HG03558 (cell line): ENCODE results near the gene NRIP1.

Experiments
- ATAC-seq: cut with Tn5 transposase; IDR thresholded peaks from one replicate; pipeline ENCODE4 v1.9.1; 2021; ENCODE audit warnings: moderate number of reproducible peaks; ENCODE audit not compliant: unreplicated experiment; ENCODE audit errors: extremely low read depth

NRIP1 gene, protein sequence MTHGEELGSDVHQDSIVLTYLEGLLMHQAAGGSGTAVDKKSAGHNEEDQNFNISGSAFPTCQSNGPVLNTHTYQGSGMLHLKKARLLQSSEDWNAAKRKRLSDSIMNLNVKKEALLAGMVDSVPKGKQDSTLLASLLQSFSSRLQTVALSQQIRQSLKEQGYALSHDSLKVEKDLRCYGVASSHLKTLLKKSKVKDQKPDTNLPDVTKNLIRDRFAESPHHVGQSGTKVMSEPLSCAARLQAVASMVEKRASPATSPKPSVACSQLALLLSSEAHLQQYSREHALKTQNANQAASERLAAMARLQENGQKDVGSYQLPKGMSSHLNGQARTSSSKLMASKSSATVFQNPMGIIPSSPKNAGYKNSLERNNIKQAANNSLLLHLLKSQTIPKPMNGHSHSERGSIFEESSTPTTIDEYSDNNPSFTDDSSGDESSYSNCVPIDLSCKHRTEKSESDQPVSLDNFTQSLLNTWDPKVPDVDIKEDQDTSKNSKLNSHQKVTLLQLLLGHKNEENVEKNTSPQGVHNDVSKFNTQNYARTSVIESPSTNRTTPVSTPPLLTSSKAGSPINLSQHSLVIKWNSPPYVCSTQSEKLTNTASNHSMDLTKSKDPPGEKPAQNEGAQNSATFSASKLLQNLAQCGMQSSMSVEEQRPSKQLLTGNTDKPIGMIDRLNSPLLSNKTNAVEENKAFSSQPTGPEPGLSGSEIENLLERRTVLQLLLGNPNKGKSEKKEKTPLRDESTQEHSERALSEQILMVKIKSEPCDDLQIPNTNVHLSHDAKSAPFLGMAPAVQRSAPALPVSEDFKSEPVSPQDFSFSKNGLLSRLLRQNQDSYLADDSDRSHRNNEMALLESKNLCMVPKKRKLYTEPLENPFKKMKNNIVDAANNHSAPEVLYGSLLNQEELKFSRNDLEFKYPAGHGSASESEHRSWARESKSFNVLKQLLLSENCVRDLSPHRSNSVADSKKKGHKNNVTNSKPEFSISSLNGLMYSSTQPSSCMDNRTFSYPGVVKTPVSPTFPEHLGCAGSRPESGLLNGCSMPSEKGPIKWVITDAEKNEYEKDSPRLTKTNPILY (N-terminal part only)

DNA sequence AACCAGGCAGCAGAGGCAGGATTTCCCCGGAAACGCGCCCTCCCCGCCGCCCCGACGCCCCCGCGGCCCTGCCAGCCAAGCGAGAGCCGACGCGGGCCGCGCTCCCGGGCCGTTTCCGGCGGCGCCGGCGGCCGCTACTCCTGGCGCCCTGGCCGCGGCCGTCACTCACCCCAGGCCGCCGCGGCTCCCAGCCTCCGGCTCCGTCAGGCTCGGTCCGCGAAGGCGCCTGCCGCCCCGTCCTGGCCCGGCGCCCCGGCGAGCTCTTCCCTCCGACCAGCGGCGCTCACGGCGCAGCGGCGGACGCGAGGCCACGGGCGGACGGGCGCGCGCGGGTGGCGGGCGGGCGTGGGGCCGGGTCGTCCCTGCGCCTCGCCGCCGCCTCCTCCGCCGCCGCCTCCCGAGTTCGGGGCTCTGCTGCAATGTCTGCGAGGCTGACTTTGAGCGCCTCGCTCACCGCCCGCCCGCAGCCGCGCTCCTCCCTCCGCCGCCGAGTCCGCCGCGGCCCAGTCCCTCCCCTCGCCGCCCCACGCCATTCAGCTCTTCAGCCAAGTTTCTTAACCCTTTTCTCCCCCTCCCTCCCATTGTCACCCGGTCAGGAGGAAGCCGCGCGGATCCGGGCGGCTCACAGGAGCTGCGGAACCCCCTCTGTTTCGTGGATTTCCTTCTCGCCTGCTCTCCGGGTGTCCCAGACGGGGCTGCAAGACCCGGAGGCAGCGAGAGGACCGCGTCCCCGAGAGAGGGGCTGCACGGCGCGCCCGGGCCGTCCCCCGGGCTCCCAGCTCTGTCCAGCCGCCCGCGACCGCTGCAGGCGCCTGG lies at the start of gene NRIP1:
NRIP1 (minus strand) TSS at position 425 of the 816 bp plus-strand sequence. CDS start 96,808 bp downstream, outside the sequence.
- peak; percentile 45 for ATAC-seq

DNA sequence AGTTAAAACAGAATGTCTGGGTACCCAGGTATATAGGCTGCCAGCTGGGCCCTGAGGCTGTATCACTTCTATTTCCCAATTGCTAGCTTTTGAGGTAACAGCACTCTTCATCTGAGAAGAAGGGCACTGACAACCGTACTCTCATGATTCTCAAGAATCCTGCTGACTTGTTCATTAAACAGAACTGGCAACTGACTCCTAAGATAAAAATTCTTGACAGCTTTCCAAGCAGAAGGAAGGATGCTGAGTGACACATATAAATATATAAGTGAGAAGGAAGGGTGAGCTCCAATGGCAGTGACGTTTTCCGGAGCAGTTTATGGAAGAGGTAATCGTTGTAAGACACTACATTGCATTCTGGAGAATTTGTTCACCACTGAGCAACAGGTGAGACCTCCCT lies 48.1 kb upstream of the NRIP1 start:
- no peak for ATAC-seq

DNA sequence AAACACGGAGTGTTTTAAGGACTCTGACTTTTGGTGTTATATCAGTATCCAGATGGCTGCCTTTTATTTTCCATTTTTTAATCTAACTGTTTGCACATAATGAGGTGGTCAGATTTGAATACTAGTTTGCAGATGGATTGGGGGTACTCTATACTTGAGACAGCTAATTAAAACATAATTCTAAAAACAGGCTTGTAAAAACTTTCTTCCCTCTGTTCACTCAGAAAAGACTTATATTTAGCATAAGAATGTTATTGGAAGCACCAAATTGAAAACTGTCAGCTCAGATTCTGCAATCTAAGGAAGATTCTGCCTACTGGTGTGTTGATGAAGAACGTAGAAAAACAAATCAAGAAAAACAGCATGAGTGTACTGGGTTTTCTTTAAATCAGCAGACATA lies 44.0 kb upstream of the NRIP1 start:
- no peak for ATAC-seq

DNA sequence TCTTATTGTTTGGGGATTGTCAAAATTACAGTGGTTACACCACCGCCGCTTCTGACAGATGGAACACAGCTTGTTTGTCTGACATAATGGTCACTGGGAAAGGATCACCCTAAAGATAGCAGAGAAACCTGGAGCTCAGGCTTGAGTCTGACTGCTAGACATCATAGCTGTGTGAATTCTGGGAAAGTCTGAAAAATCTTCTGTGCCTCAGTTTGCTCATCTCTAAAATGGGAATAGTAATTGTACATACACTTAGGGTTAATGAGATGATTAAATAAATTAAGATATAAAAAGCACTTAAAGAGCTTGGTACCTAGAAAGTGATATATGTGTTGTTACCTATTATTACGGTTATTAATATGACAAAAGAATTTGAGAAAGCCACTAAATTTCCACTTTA lies 39.7 kb upstream of the NRIP1 start:
- no peak for ATAC-seq

DNA sequence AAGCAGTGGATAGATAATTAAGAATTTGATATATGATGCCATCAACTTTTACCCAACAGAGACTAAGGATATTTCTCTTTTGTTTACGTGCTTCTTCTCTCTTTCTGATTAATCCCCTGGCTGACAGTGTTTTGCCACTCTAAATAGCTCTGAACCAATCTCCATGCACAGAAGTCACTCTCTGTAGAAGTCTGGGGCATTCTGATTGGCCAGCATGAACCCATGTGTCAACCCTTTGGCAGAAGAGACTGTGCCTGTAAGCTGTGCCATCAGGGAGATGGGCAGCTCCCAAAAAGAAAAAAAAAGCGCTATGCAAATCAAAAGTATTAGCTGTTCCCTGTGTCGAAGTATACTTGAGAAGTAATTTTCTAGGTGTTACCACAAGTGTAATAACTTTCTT lies 34.1 kb upstream of the NRIP1 start:
- ATAC-seq: no peak

DNA sequence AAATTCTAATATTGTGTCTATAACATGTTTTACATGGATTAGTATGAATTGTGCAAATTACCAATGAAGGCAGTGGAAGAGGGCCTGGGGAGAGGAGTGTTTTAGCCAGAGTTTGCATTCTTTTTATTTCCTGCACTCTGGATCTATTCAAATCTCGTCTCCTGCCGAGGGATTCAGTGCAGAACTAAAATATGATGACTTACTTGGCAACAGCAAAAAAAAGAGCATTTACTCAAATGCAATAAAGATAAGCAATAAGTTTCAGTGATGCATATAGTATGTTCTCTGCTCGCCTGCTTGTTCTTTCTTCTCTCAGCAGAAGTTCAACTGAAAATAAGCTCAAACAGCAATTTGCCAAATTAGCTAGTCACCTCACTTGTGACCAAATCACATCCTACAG lies 33.4 kb upstream of the NRIP1 start:
- no peak for ATAC-seq

DNA sequence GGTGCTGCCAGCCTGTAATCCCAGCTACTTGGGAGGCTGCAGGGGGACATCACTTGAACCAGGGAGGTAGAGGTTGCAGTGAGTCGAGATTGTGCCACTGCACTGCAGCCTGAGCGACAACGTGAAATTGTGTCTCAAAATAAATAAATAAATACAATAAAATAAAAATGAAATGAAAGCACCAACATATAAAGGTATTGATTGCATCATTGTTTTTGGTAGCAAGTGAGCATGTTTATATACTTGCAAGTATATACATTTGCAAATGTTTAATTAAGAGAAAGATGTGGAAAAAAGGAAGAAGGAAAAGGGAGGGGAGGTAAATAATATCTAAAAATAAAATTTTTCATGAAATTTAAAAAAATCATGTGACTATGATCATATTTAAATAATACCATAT lies 32.8 kb upstream of the NRIP1 start:
- no peak for ATAC-seq

DNA sequence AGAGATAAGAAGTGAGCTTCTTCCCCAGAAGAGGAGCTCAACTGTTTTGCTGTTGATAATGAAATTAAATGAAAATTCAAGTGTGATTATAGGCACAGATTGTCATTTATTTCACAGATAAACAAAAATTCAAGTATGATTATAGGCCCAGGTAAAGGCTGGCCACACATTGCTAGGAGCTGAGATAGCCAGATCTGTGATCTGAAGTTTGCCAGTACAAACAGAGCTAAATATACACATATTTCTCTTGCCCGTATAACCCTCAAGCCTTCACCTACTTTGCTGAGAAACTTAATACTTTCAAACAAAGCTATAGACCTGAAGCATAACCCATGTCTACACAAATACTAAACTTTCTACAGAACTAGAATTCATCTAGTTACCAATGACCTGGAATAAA lies 31.3 kb upstream of the NRIP1 start:
- no peak for ATAC-seq

DNA sequence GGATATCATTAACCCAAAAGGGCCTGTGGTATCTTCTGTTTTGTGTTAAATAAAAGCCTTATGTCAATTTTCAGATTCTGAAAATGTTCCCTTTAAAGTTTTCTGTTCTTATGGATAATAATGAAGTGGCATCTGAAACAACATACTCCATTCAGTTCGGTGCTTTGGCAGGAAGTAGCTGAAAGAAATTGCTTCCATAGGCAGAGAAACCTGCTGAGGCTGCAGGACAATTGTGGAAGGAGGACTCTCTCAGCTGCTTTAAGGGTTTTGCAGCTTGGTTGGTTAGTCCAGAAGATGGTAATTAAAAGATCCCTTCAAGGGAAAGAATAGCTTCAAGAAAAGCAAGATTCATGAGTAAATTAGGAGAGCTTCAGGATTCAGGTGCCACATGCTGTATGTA lies 30.5 kb upstream of the NRIP1 start:
- ATAC-seq: no peak

DNA sequence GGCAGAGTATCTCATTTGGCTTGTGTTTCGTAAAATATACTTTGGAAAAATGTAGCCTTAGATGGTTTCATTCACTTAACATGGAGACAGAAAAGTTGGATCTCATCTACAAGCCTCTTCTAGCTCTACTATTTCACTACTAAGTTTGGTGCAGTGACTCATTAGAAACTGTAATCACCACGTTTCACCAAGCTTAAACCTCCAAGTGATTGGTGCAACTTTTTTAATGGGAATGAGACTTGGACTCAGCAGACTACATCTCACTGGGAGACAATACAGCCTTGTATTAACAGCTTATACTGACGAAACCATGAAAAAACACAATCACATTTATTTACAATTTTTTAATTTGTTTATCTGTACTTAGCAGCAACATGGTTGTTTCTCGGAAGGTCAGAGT lies 29.9 kb upstream of the NRIP1 start:
- no peak for ATAC-seq

DNA sequence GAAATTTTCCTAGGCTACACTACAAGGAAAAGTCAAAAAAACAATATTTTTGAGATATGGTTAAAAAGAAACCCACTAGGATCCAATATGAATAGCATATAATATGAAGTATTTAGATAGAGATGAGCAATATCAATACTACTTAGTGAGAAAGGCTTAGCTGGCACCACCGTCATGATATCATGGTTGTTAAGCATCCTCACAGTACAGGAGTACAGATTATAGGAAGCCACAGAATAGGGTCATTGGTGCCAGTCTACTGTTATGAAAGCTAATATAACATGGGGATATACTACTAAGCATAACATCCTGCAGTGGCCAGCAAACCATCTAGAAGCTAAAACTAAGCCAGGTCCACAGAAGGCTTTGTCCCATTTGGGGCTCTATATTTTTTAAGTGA lies 28.4 kb upstream of the NRIP1 start:
- no peak for ATAC-seq

DNA sequence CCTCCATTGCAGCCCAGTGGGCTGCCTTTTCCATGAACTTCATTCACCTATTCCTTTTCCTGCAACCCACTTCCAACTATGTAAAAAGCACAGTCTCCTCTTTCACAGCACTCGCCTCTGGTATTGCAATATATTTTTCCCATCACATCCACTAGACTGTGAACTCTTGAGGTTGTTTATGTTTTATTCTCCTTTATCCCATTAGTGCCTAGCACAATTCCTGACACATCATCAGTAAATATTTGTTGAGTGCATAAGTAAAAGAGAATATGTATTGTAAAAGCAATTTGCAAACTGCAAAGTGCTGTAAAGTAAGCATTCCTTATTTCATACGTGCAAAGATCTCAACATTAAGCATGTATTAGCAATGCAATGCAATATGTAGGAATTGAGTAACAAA lies 27.9 kb upstream of the NRIP1 start:
- ATAC-seq: no peak

DNA sequence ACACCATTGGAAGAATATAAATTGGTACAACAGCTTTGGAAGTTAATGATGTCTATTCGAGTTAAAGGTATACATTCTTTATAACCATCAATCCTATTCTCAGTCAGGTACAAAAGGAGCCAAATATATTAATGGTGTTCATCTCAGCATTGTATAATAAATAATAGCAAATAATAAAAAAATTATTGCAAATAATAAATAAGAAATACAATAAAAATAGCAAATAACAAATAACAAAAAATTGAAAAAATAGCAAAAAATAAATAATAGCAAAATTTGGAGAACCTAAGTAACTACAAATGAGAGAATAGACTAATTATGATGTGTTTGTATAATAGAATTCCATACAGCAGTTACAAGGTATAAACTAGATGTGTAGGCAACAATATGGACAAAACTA lies 25.6 kb upstream of the NRIP1 start:
- no peak for ATAC-seq

DNA sequence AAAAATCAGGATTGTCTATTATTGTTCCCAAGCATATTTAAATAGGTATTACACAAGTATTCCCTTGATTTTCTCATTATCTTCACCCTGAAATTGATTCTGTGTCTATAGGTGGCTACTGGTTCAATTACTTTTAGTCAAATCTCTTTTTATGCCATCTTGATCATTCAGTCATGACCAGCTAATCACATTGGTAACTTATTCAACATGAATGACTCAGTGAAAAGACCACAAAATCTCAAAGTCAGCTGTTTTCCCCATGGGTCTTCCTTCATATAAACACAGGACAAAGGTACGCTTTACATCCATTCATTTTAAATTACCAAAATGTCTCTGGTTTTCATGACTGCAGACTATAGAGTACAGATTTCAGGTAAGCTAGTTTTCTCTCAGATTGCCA lies 23.7 kb upstream of the NRIP1 start:
- ATAC-seq: no peak

DNA sequence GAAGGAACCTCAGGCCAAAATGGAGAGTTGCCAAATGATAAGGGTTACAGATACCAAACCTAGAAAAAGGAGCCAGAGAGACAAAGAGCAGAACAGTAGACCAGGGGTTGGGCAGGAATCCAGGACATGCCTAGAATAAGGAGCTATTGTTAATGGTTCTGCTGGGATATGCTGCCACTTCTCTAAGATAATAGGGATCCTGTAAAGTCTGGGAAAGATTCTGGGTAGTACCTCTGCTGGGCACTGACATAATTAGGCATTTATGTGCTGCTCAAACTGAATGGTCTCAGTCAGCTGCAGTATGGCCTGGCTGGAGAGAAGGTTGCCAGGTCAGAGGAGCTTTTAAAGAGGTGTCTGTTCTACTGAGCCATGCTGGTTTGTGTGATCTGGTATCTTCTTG lies 19.9 kb upstream of the NRIP1 start:
- ATAC-seq: no peak

DNA sequence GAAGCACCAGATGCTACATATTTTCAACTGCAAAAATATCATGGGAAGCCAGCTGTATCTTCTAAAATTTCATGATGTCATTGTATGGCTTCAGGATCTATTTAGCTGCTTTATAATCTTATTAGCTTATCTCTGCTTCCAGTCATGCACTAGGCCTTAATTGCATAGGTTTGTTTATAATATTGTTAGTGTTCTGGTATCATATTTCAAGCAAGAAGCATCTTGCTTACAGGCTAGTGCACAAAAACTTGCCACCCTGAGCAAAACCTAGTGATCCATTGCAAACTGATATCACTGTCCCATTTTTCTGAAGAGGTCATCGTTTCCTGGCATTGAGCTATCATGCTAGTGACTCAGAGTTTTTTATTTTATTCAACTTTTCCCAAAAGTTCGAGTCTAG lies 15.7 kb upstream of the NRIP1 start:
- no peak for ATAC-seq

DNA sequence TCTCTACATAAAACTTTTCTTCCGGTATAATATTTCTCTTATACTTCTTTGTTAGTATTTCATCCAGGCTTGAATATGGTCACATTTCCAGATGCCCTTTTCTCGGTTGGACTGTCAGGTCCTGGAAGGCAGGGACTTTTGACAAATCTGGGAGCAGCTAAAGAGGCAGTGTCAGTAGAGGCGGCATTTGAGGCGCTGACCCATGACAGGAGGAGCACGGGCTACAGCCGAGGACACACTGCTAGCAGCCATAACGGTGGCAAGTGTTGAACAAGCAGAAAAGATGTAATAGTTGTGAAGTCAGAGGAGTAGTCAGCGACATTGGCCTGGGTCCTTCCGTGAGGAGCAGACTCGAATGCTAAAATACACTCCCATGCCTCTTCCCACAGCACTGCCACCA lies 14.5 kb upstream of the NRIP1 start:
- ATAC-seq: no peak

DNA sequence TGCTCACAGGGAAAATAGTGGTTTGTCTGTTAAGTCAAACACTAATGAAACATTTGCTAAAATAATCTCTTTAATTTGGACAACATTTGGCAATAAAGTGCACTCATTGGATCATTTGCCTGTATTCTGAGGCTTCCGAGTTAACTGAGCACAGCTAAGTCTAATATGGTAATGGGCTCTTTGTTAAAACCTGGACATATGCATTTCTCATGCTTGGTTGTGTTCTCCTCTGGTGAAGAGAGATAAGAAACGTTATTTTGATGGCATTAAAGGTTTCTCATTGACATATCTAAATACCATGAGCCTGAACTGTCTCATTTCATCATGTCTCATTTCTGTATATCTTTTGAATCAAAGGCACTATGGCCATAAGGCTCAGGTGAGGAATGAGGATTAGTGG lies 13.4 kb upstream of the NRIP1 start:
- no peak for ATAC-seq

DNA sequence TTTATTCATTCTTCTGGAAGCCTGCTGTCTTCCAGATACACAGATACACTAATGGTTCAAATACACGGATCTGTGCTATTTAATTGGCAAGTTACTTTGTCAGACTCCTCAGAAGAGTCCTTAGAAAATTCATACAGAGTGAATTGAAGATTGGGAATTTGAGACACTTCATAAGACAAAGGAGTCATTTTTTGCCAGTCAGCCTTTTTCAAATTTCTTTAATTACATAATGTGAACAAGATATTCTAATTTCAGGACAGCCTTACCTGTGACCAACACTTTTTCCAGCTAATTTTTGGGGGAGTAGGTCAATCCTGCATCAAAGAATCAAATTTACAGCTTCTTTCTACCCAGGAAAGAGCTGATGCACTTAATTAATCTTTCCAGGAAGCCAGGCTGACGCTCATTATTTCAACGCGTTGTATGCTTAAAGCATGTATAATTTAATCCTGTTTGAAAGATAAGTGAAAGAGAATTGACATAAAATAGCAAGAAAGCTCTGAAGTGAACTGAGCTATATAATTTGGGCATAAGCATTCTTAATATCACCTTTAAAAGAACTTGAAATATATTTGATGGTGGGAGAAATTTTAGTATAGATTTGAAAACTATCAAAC lies 12.8 kb upstream of the NRIP1 start:
- no peak for ATAC-seq

DNA sequence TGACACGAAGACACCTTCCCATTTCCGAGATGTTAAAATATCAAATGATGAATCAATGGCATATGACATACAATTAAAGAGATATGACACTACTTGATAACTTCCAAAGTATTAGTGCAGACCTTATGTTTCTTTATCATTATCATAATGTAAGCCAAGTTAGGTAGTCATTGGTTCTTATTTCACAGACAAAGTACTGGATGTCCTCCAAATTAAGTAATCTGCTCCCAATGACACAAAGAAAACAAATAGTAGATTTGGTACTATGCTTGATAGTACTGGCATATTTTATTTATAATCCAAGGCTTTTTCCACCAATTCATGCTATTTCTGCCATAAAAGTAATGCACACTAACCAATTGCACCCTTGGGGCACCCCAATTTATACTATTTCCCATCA lies 11.9 kb upstream of the NRIP1 start:
- no peak for ATAC-seq
